Muscle of back (tissue), 11 donors: ENCODE measurements around the gene FOXP1. TPM values are rescaled to one million over a fixed set of nuclear protein-coding genes. Genes with fewer than 3 reads are reported as not detected.

Source experiments
- DNase-seq, 3 donors: peaks; one replicate each; pipeline versions ENCODE4 v3.0.0 to v3.0.0-alpha.2; 2013
- polyA plus RNA-seq, 10 donors: library from polyadenylated mRNA; unstranded; fragments of 120-200 nt; gene quantifications; one replicate each; pipeline ENCODE4 v1.2.1, GENCODE V29; 2013; ENCODE audit not compliant: insufficient read length in 10 of 10

Gene FOXP1
- polyA plus RNA-seq, 10 donors = 17.1 to 26.3 (median 20.8) TPM

DNA sequence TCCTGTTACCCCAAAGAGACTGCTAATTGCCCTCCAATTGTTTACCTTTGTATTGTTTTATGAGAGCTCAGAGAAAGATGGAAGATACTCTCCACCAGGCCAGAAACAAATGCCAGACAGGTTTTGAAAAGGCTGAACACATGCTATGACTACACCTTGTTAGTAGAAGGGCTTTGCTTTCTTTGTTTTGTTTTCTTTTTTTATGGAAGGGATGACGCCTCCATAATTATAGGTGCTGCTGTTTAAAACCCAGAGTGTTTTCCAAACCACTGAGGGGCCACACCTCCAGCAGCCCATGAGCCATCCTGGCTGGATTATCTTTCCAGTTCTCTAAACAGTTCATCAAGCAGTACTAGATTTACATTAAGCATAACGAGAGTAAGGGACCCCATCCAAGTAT, 5.6 kb upstream of the FOXP1 start:
- DNase-seq = no peak

DNA sequence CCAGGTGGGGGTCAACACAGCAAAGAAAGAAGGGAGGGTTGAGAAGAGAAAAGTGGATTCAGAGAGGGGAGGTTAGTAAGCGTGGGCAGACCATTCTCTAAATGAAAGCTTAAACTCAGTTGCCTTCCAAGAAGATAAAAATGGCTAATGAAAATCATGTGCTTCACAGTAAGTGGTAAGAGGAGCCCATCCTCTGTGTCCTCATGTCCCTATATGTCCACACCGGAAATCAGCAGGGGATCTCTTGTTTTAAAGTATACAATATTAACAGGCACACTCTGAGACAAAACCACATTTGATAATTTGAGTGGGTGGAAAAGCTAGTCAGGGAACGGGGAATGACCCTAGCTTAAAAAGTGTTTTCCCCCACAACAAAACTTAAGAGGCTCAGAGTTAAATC, 4.4 kb upstream of the FOXP1 start:
- no peak for DNase-seq

DNA sequence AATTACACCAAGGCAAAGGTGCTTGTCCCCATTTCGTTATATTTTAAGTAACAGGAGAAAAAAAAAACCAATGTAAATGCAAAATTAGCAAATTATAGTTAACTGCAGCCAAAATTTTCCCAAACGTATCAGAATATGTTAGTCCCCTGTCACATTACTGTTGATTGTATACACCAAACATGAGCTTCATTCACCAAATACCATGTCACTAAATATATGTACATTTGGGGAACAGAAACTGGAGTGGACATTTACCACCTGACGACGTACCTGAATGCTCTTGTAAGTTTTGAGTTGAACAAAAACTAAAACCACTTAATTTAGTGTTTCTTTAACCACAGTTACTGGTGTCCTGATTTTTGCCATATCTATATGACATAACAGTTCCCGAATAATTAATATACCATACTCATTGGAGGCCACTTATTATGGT, 3.3 kb upstream of the FOXP1 start:
- DNase-seq = no peak

DNA sequence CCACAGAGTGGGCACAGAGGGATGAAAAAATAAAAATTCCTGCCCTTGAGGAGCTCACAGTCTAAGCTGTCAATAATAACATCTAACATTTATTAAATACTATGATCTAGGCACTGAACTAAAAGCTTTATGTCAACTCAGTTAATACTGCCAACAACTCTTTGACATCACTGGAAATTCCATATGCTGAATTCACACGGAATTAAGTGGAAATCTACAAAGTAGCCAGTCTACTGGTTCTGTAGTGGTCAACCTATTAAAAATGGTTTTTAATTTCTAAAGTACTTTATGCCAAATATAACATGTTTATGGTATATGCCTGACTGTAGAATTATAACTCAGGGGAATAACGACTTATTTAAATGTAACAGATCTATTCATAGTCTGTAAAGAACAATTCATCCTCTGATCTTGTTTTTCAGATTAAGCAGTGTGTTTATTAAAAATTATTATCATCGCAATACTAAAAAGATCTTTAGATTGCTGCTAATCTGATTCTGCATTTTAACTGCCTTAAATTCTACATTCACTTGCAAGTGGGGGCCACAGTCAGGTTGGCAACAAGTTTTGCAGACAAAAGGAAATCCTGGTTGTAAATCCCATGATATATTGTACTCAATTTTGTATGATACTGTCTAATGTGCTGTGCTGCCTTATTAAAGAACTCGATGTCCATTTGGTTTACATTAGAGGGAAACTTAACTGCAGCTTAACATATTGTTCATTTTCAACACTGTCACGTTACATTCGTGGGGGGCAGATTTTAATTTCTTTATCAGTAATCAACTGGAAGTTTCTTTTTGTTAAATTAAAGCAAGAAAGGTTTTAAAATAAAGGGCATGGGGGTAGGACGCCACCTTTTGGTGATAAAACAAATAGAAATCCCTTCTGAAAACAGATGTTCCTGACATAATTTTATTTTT, 2.6 kb upstream of the FOXP1 start:
- DNase-seq = peak in 2 of 3 donors; percentile 48 to 73

DNA sequence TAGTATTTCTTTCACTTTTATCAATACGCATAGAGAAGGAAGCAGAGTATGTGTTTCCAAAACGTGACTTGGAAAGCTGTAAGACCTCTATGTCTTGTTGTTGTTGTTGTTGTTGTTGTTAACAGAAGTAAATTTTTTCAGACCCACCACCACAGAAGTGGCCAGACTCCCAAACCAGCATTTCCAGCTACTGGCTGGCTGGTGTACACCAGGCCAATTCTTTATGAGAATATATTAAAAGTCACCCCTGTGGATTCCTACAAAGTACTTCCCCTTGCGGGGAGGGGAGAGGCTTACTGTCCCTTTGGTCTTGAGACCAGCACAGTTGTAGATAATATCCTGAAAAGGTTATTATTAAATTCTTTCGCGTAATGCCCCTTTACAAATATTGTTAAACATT, 1.6 kb upstream of the FOXP1 start:
- no peak for DNase-seq

DNA sequence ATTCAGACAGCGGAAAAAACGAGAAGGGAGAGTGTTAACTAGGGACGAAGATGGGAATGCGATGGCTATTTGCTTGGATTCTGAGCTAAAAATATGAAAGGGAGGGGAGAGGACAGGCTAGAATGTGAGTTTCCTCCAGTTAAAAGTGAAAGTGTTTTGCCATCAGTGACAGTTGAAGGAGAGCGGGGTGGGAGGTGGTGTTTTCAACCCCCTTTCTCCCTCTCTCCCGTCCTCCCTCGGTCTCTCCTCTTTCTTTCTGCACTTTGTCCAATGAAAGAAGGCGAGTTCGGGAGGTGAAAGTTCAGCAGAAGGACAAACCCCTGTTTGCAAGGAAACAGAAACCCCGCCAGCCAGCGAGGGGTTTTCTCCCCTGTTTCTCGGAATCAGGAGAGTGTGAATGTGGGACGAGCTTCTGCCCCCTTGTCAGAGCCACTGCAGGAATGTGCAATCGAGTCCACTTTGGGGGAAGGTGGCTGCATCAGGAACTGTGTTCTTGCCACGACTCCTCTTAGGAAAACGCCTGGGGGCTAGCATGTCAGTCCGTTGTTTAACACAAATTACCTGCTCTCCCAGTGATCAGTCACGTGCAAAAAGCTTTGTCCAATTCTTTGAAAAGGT, 975 bp upstream of the FOXP1 start:
- DNase-seq = peak; percentile 55 to 87 (median 78)

DNA sequence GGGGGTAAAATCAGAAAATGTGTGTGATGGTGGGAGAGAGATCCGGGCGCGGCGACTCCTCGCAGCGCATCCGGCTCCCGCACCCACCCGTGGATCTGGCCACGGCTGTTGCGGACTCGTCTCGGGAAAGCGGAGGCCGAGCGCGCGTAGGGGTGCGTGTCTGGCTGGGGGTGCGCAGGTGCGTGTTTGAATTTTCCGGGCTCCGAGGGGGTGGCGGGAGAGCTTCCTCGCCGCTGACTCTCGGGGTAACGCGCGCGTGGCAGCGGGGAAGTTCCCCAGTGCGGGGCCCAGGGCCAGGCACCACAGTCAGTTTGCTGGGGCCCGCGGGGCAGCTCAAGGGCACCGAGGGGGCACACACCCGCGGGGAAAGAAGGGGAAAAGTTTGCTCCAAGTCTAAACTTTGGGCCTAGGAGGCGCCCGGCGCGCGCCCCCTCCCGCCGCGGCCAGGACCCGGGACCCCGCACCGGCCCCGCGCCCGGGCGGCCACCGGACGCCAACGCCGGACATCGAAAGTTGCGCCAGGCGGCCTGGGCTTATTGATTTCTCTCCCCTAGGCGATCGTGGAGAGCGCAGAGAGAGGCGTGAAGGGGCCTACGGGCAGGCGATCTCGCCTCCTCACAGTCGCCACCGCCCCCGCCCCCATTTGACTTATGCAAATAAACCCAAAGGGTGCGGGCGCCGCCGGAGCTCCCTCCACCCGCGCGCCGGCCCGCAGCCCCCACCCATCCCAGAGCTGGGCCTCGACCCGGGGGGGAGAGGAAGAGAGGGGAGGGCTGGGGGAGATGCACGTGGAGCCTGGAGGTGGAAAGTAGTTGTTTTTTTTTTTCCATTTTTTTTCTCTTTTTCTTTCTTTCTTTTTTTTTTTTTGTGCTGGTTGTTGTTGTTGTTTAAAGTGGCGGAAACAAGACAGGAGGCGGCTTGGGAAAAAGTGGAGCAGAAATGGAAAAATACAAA, 639 bp downstream of the FOXP1 start:
- peak; percentile 54 to 83 (median 60) for DNase-seq

DNA sequence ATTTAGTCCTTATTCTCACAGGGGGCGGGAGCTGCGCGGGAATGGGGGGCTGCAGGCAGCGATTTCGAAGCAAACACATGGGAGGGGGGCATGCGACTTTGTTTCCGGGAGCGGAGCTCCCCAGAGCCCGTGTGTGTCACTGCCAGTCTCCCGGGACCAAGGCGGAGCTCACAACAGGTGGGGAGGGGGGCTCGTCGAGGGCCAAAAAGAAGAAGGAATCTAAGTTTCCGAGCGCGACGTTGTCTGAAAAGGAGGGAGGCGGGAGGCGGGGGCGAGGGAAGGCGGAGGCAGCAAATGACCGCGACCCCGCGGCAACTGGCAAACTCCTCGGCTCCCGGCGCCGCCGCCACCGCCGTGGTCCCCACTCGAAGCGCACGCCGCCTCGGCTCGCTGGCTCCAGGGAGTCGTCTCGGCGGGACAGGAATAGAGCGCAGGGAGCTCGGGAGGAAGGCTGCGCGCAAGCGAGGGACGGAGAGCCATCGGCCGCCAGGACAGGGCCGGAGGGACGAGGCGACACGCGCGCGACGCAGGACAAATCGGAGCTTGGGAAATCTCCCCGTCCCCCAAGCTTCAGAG, 1.4 kb downstream of the FOXP1 start:
- peak; percentile 59 to 84 (median 61) for DNase-seq

DNA sequence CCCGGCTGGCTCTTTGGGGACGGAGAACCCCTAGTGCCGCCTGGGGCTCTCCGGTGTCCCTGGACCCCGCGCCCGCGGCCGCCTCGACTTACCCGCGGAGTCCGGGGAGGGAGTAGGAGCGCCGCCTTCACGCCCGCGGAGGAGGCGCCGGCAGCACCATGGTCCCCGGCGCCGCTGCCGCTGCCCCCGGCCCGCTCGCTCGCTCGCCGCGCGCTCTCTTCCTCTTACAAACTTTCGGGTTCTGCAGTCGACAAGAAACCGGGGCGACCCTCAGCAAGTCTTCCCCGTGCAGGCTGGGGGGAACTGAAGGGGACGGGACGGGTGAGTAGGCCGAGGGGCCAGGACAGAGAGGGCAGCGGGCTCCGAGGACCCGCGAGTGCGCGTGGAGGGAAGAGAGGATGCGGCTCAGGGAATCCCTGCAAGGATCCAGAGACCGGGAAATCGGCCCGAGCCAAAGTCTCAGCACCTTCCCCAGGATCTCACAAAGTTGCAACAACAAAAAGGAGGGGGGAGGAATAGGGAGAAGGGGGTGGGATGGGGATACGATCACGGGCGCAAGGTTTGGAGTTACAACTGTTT, 2.0 kb downstream of the FOXP1 start:
- DNase-seq = peak in 2 of 3 donors; percentile 44 to 75

DNA sequence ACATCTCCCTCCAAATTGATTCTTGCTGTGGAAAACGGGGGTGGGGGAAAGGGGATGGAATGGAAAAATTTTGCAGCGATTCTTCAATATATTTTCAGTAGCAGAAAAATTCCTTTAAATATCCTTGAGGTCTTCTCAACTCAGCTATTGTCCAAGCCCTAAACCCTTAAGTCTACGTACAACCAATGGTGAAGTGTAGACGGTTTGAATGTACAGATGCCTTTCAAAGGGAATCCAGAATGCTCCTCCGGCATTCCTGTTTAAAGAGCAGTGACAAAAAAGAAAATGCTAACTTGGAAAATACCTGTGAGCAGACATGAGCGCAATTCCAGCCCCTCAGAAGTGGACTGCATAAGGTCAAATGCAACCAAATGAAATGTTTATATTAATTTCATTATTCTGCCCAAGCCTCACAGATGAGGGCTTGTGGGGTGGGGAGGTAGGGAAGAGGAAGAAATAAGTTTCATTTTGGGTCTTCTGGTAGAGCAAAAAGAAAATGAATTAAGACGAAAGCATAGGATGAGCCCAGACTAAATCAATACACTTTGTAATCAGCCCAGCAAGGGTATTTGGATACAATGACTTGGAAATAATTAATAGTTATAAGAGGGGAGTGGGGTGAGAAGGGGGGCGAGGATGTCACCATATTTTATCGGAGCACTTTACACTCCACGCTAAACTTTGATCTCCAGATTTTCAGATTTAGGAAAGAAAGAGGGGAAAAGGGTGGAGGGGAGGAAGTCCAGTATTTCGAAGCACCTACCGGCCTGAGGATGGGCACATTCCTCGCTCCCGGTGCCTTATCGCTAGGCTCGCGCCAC, 2.7 kb downstream of the FOXP1 start:
- DNase-seq = peak in 1 of 3 donors; percentile 40

DNA sequence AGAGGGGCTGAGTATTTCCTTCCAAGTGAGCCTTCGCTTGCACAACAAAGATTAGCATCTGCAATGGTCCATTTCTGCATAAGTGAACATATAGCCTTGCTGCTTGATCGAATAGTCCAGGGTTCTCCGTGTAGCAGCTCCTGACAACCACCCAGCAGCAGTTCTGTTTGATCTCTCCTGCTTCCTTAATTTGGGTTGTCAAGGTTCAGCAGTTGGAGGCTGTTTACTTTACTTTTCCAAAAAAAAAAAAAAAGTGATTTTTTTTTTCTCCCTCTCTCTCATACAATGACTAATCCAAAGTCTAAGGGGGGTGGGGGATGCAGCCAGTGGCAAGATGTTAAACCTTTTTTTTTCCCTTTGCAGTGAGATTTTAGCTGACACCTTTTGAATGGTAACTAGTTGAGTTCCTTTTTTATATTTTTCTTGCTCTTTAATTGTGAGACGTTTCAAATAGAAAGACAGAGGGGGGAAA, 3.6 kb downstream of the FOXP1 start:
- DNase-seq = peak in 1 of 3 donors; percentile 44

DNA sequence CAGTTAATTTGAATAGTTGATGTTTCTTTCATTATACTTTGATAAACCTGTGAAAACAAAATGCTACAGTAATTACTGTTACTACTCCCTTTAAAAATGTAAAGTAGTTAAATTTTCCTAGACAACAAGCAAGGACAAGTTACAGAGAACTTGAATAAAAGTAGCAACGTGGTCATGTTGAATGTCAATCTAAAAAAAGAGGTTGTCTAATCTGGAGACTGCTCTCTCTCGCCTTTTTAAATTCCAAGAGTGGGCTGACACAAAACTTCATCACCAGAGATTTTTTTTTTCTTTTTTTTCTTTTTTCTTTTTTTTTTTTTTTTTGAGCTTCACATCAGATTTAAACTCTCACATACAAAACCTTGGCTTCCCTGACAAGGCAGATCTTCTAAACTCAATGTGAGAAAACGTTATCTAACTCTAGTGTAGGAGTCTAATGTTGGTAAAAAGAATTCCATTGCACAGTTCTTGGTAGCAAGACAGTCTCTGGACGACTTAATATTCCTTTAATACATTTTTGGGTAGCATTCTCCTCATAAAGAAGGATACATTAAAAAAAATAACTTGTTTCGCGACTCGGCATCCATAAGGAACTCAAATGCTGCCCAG, 4.1 kb downstream of the FOXP1 start:
- no peak for DNase-seq

DNA sequence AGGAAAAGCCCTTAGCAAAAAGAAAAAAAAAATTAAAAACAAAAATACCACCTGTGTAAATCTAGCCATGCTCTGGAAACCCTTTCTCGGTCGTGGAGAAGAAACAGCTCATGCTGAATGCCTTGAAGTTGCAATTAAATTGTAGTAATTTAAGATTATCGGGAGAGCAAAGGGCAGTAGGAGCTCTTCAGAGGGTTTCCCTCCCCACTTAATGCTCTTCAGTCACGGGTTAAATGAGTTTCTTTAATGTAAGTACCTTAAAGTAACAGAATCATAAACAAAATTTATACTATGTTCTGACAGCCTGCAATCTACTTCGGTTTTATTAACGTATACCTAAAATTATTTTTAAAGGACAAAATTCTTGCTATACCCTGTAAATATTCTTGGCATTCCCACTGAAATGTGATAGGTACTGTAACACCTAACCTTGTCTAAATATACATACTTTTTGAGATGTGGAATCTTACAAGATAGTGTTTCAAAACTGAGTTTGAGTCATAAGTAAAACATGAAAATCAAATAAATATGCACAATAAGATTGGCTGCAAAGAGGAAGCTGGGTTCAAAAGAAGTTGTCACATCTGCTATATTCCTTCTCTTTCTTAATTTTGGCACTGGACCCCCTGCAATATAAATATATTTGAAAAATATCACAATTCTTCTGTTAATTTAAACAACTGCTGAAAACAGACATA, 5.3 kb downstream of the FOXP1 start:
- no peak for DNase-seq

DNA sequence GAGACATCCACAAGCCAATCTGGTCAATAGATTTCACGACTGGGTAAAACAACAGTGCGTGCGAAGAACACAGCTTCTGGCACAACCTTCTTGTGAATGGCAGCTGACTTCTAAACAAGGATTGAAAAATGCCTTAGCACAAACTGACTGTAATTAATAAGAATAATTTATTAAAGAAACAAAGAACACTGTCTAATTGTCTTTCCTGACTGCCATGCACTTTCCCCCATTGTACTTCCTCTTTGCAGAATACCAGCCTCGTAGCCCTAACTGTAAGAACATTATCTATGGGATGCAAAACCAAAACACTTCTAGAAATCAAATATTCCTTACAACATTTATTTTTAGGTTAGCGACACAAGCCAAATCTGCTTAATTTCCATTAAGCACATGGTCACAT, 6.5 kb downstream of the FOXP1 start:
- DNase-seq = no peak

DNA sequence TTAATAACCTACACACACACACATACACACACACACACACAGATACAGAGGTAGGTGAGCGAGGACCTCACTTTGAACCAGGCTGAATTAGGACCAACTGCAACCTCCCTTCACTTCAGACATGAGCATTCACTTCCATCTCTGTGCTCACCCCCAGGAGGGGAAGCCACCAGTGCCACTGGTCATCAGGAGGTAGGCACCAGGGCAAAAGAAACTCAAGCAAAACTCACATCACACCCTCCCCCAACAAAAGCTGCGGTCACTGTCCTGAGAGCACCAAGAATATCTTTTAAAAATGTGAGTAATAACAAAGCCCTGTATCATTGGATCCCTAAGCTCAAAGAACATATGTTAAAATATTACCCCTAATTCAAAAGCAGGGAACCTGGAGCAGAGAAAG, 8.1 kb downstream of the FOXP1 start:
- DNase-seq = no peak

DNA sequence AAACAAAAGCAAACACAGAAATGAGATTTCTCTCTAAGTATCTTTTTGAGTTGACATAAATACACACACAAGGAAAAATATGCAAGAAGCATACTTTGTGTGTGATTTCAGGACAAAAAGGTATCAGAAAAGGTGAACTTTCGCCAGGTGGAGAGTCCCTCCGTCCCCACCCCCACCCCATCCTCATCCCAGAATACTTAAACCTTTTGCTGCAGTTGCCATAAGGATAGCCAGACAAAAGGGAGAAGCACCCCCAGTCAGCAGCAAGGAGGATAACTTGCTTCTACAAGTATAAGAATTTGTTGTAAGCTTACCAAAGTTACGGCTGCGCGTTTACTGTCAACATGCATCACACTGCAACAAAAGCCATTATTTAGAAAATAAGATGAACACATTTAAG, 10.3 kb downstream of the FOXP1 start:
- DNase-seq = no peak

DNA sequence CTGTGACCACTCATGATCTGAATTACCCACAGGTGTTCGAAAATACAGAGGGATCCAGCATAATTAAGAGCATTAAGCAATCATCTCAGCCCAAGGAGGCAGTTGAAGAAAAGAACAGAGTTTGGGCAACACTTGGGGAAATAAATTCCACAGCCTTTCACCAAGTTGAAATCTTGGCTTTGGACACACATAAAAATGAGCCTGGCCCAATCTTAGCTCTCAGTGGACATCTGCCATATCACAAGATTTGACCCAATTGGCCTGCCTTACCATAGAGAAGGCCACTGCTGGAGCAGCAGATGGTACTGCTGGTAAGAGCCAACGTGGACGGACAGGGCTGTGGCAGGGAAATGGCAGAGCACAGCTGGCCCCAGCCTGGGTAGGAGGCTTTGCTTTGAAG, 13.0 kb downstream of the FOXP1 start:
- DNase-seq = no peak

DNA sequence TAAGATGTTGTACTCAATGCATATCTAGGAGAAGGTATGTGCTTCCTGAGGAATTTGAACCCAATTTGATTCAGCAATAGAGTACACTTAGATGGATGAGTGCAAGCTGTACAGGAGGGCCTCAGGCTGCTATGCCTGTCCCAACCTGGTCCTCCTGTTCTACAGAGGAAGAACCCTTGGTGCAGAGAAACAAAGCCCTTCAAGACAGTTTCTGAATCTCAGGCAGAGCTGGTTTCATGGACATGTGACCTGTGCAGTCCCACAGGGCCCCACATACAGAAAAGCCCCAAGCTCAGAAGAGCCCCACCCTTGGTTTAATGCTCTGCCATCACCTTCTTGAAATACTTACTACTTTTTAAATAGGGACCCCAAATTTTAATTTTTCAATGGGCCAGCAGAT, 15.3 kb downstream of the FOXP1 start:
- no peak for DNase-seq

DNA sequence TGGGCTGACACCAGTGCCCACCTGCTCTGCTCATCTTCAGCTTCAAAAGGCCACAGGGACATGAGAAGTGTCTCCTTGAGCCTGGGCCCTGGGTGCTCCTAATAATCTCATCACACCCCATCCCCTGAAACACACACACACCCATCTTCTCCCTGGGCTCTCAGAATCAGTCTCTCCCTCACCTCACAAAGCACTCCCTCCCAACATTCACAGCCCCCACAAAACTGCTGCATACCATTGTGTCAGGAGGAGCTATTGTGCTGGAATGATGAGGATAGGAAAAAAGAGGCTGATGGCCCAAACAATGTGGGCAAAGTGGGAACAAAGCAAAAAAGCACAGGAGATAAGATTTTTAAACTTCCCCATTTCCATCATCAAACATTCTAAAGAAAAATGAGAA, 16.8 kb downstream of the FOXP1 start:
- DNase-seq = no peak
